SK-N-SH treated with all-trans-retinoic acid at 6 μM for 48 hours (cell line): Measurements from ENCODE around the gene HES6.

Experiments
- ATAC-seq: fragments of 200-7000 bp; cut with Tn5 transposase; 3 replicates; pipeline ENCODE4 v1.9.1; 2020; ENCODE audit warnings: mild to moderate bottlenecking, moderate library complexity
- ARNTL ChIP-seq: fragments of 450-650 bp; formaldehyde crosslinking; IDR thresholded peaks from 2 replicates; pipeline ENCODE4 v1.5.0; 2020; ENCODE audit warnings: low read depth, mild to moderate bottlenecking, moderate library complexity, borderline replicate concordance
- BACH2 ChIP-seq: fragments of 250-450 bp; sonication (Bioruptor Pico); IDR thresholded peaks from 2 replicates; pipeline ENCODE4 v1.9.0; 2021; ENCODE audit warnings: mild to moderate bottlenecking, borderline replicate concordance
- CSDC2 ChIP-seq: fragments of 250-450 bp; sonication (Bioruptor Pico); IDR thresholded peaks from 2 replicates; pipeline ENCODE4 v1.5.0; 2020; ENCODE audit warnings: mild to moderate bottlenecking, moderate library complexity
- CSRNP3 ChIP-seq: fragments of 250-450 bp; sonication (Bioruptor Pico); IDR thresholded peaks from 2 replicates; pipeline ENCODE4 v1.5.1; 2021; ENCODE audit warnings: mild to moderate bottlenecking, moderate library complexity
- ESRRG ChIP-seq: fragments of 250-450 bp; sonication (Bioruptor Pico); IDR thresholded peaks from 2 replicates; pipeline ENCODE4 v1.6.1; 2021; ENCODE audit warnings: mild to moderate bottlenecking
- GLIS3 ChIP-seq: fragments of 250-450 bp; sonication (Bioruptor Pico); IDR thresholded peaks from 2 replicates; pipeline ENCODE4 v1.5.0; 2020; ENCODE audit warnings: mild to moderate bottlenecking, moderate library complexity
- ISL1 ChIP-seq: fragments of 250-450 bp; sonication (Bioruptor Pico); IDR thresholded peaks from 2 replicates; pipeline ENCODE4 v2.1.2; 2022; ENCODE audit warnings: mild to moderate bottlenecking, moderate library complexity
- OSR1 ChIP-seq: fragments of 250-450 bp; sonication (Bioruptor Pico); IDR thresholded peaks from 2 replicates; pipeline ENCODE4 v1.8.0; 2022; ENCODE audit warnings: moderate library complexity, mild to moderate bottlenecking, inconsistent platforms
- PATZ1 ChIP-seq: fragments of 250-450 bp; sonication (Bioruptor Pico); IDR thresholded peaks from 2 replicates; pipeline ENCODE4 v1.8.0; 2020; ENCODE audit warnings: mild to moderate bottlenecking, moderate library complexity, borderline replicate concordance
- SNAI2 ChIP-seq: fragments of 250-450 bp; sonication (Bioruptor Pico); IDR thresholded peaks from 2 replicates; pipeline ENCODE4 v1.5.0; 2020; ENCODE audit warnings: mild to moderate bottlenecking, moderate library complexity
- TCF4 ChIP-seq: fragments of 250-450 bp; sonication (Bioruptor Pico); IDR thresholded peaks from 2 replicates; pipeline ENCODE4 v1.8.0; 2021; ENCODE audit warnings: mild to moderate bottlenecking, moderate library complexity, borderline replicate concordance
- TOX ChIP-seq: fragments of 250-450 bp; sonication (Bioruptor Pico); IDR thresholded peaks from 2 replicates; pipeline ENCODE4 v1.8.0; 2021; ENCODE audit warnings: mild to moderate bottlenecking, moderate library complexity, borderline replicate concordance
- ZC3H10 ChIP-seq: fragments of 250-450 bp; sonication (Bioruptor Pico); IDR thresholded peaks from 2 replicates; pipeline ENCODE4 v1.5.1; 2021; ENCODE audit warnings: mild to moderate bottlenecking, moderate library complexity
- ZFP3 ChIP-seq: fragments of 250-450 bp; sonication (Bioruptor Pico); IDR thresholded peaks from 2 replicates; pipeline ENCODE4 v1.5.0; 2020; ENCODE audit warnings: mild to moderate bottlenecking, moderate library complexity
- ZNF565 ChIP-seq: fragments of 450-650 bp; formaldehyde crosslinking; conservative IDR thresholded peaks from 2 replicates; pipeline ENCODE4 v1.5.0; 2020; ENCODE audit warnings: low read depth, mild to moderate bottlenecking, moderate library complexity
- ZNF70 ChIP-seq: fragments of 450-650 bp; formaldehyde crosslinking; IDR thresholded peaks from 2 replicates; pipeline ENCODE4 v1.5.0; 2020; ENCODE audit warnings: mild to moderate bottlenecking, moderate library complexity
- ZNF8 ChIP-seq: fragments of 450-650 bp; formaldehyde crosslinking; IDR thresholded peaks from 2 replicates; pipeline ENCODE4 v1.5.0; 2020; ENCODE audit warnings: mild to moderate bottlenecking, moderate library complexity
- TF ChIP-seq, protein P1 (sequence below): fragments of 250-450 bp; sonication (Bioruptor Pico); IDR thresholded peaks from 2 replicates; pipeline ENCODE4 v1.5.1; 2020; ENCODE audit warnings: low read depth, mild to moderate bottlenecking, moderate library complexity
- TF ChIP-seq, protein P2 (sequence below): fragments of 250-450 bp; sonication (Bioruptor Pico); IDR thresholded peaks from 2 replicates; pipeline ENCODE4 v1.8.0; 2021; ENCODE audit warnings: low read depth, mild to moderate bottlenecking, moderate library complexity, borderline replicate concordance
- TF ChIP-seq, protein P3 (sequence below): fragments of 250-450 bp; sonication (Bioruptor Pico); IDR thresholded peaks from 2 replicates; pipeline ENCODE4 v1.5.0; 2020; ENCODE audit warnings: mild to moderate bottlenecking, moderate library complexity

HES6 gene, protein sequence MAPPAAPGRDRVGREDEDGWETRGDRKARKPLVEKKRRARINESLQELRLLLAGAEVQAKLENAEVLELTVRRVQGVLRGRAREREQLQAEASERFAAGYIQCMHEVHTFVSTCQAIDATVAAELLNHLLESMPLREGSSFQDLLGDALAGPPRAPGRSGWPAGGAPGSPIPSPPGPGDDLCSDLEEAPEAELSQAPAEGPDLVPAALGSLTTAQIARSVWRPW

DNA sequence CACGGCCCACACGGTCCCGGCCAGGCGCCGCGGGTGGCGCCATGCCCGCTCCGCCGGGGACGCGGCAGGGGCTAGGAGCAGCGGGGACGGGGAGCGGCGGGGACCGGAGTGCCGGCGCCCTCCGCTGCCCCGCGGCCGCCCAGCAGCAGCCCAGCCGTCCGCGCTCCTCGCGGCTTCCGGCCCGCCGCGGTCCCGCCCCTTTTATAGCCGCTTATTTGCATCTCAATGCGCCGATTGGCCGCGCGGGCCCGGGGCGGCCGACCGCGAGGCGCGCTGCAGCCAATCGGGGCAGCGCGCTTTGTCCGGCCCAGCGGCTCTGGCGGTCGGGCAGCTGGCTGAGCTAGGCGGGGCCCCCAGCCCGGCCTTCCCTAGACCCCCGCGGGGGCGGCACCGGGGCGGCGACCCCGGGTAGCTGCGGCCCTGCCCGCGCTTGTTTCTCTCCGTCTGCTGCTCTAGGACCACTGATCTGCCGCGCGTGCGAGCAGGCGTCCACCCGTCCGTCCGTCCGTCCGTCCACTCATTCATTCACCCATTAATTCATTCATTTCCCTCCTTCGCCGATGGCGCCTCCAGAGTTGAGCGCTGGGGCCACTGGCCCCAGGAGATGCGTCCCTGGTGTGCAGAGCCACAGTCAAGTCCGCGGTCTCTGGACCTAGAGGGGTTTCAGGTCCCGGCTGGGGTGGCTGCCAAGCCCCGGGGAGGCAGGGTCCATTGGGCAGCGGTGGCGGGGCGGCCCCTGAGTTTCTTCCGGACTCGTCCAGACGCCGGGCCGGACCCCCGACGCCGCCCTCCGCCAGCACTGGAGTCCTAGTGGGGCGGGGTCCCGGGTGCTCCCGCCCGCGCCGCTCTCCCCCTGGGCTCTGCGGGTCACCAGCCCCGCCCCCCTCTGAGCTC, at the start of gene HES6:
TSS of gene HES6 (minus strand) at position 176 of the 894 bp plus-strand sequence. CDS start at position 43, 133 bp downstream.
- ATAC-seq: peak; percentile 94
- TF ChIP-seq ARNTL (CRISPR knock-in tag) (no peak), TCF4 (no peak), ZNF70 (CRISPR knock-in tag) (no peak), ZNF8 (CRISPR knock-in tag) (no peak), ESRRG (CRISPR knock-in tag) (no peak), ZC3H10 (no peak), CSRNP3 (CRISPR knock-in tag) (no peak), CSDC2 (CRISPR knock-in tag) (no peak), ZNF565 (CRISPR knock-in tag) (no peak), SNAI2 (CRISPR knock-in tag) (no peak), BACH2 (CRISPR knock-in tag) (no peak), TOX (CRISPR knock-in tag) (no peak), PATZ1 (no peak), ISL1 (CRISPR knock-in tag) (no peak), GLIS3 (CRISPR knock-in tag) (no peak), ZFP3 (CRISPR knock-in tag) (no peak), OSR1 (CRISPR knock-in tag) (no peak)
- TF ChIP-seq, protein P1, sequence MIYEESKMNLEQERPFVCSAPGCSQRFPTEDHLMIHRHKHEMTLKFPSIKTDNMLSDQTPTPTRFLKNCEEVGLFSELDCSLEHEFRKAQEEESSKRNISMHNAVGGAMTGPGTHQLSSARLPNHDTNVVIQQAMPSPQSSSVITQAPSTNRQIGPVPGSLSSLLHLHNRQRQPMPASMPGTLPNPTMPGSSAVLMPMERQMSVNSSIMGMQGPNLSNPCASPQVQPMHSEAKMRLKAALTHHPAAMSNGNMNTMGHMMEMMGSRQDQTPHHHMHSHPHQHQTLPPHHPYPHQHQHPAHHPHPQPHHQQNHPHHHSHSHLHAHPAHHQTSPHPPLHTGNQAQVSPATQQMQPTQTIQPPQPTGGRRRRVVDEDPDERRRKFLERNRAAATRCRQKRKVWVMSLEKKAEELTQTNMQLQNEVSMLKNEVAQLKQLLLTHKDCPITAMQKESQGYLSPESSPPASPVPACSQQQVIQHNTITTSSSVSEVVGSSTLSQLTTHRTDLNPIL (CRISPR knock-in tag): no peak
- TF ChIP-seq, protein P2, sequence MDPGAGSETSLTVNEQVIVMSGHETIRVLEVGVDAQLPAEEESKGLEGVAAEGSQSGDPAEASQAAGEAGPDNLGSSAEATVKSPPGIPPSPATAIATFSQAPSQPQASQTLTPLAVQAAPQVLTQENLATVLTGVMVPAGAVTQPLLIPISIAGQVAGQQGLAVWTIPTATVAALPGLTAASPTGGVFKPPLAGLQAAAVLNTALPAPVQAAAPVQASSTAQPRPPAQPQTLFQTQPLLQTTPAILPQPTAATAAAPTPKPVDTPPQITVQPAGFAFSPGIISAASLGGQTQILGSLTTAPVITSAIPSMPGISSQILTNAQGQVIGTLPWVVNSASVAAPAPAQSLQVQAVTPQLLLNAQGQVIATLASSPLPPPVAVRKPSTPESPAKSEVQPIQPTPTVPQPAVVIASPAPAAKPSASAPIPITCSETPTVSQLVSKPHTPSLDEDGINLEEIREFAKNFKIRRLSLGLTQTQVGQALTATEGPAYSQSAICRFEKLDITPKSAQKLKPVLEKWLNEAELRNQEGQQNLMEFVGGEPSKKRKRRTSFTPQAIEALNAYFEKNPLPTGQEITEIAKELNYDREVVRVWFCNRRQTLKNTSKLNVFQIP (CRISPR knock-in tag): no peak
- TF ChIP-seq, protein P3, sequence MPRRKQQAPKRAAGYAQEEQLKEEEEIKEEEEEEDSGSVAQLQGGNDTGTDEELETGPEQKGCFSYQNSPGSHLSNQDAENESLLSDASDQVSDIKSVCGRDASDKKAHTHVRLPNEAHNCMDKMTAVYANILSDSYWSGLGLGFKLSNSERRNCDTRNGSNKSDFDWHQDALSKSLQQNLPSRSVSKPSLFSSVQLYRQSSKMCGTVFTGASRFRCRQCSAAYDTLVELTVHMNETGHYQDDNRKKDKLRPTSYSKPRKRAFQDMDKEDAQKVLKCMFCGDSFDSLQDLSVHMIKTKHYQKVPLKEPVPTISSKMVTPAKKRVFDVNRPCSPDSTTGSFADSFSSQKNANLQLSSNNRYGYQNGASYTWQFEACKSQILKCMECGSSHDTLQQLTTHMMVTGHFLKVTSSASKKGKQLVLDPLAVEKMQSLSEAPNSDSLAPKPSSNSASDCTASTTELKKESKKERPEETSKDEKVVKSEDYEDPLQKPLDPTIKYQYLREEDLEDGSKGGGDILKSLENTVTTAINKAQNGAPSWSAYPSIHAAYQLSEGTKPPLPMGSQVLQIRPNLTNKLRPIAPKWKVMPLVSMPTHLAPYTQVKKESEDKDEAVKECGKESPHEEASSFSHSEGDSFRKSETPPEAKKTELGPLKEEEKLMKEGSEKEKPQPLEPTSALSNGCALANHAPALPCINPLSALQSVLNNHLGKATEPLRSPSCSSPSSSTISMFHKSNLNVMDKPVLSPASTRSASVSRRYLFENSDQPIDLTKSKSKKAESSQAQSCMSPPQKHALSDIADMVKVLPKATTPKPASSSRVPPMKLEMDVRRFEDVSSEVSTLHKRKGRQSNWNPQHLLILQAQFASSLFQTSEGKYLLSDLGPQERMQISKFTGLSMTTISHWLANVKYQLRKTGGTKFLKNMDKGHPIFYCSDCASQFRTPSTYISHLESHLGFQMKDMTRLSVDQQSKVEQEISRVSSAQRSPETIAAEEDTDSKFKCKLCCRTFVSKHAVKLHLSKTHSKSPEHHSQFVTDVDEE (CRISPR knock-in tag): no peak

- TF ChIP-seq CSDC2 (CRISPR knock-in tag): no peak
- no peak for TF ChIP-seq GLIS3 (CRISPR knock-in tag)
- TF ChIP-seq, protein P1 (CRISPR knock-in tag): no peak
- no peak for TF ChIP-seq SNAI2 (CRISPR knock-in tag)
- TF ChIP-seq, protein P3 (CRISPR knock-in tag): no peak
- TF ChIP-seq, all 23 proteins: peak for 0
- ATAC-seq: no peak
Measured at GRCh38 chr2:238289574-238289973, 49.7 kb upstream of the HES6 start.
